IPS-18a (cell line): Measurements from ENCODE around the gene SUGT1.
"Not testable (repeated sequence)": the region's sequence is repeated elsewhere in the genome, so short reads cannot be mapped to it uniquely, and the experiment has no call there.

Experiments used
- H3K27ac ChIP-seq: one replicate; pipeline ENCODE4 v1.5.1; 2013; ENCODE audit warnings: low read length
- H3K27me3 ChIP-seq: one replicate; pipeline ENCODE4 v1.6.1; 2013; ENCODE audit warnings: mild to moderate bottlenecking, low read length; ENCODE audit not compliant: control insufficient read depth, insufficient read depth
- H3K36me3 ChIP-seq: one replicate; pipeline ENCODE4 v1.6.1; 2013; ENCODE audit warnings: low read depth, low read length; ENCODE audit not compliant: control insufficient read depth
- H3K4me1 ChIP-seq: one replicate; pipeline ENCODE4 v1.6.1; 2013; ENCODE audit warnings: low read depth, low read length; ENCODE audit not compliant: control insufficient read depth
- H3K4me3 ChIP-seq: one replicate; pipeline ENCODE4 v1.5.1; 2013; ENCODE audit warnings: low read length
- H3K9ac ChIP-seq: one replicate; pipeline ENCODE4 v1.6.1; 2013; ENCODE audit warnings: mild to moderate bottlenecking, low read length, moderate library complexity
- H3K9me3 ChIP-seq: one replicate; pipeline ENCODE4 v1.6.1; 2013; ENCODE audit warnings: low read depth, low read length; ENCODE audit not compliant: control insufficient read depth

SUGT1 gene

GRCh38 chr13:52712385-52712784 lies 59.7 kb downstream of the SUGT1 start:
- Histone ChIP-seq H3K9ac (no peak overlapping the region), H3K27ac (no peak overlapping the region), H3K9me3 (no peaks in the 10 kb centered on the region), H3K36me3 (peaks cover 24% of the 10 kb centered on the region), H3K4me1 (peaks cover 22% of the 10 kb centered on the region), H3K4me3 (no peak overlapping the region), H3K27me3 (no peaks in the 10 kb centered on the region)

GRCh38 chr13:52713894-52714293 lies 61.3 kb downstream of the SUGT1 start:
- no peak overlapping the region for H3K27ac ChIP-seq
- peaks cover 22% of the 10 kb centered on the region for H3K4me1 ChIP-seq
- peaks cover 4% of the 10 kb centered on the region for H3K9me3 ChIP-seq
- no peak overlapping the region for H3K9ac ChIP-seq
- no peak overlapping the region for H3K4me3 ChIP-seq
- no peaks in the 10 kb centered on the region for H3K27me3 ChIP-seq
- peaks cover 19% of the 10 kb centered on the region for H3K36me3 ChIP-seq

GRCh38 chr13:52720904-52721303 lies 68.3 kb downstream of the SUGT1 start:
- not testable (repeated sequence) for H3K27ac ChIP-seq, H3K4me1 ChIP-seq, H3K4me3 ChIP-seq, H3K9ac ChIP-seq, H3K27me3 ChIP-seq
- H3K36me3 ChIP-seq, result peaks cover 26% of the 10 kb centered on the region
- H3K9me3 ChIP-seq, result peaks cover 13% of the 10 kb centered on the region

- H3K4me1 ChIP-seq, H3K27me3 ChIP-seq, H3K27ac ChIP-seq, H3K4me3 ChIP-seq, H3K9ac ChIP-seq: not testable (repeated sequence)
- Histone ChIP-seq H3K36me3 (peaks cover 26% of the 10 kb centered on the region), H3K9me3 (peaks cover 13% of the 10 kb centered on the region)
Measured at GRCh38 chr13:52721356-52721755, 68.7 kb downstream of the SUGT1 start.

GRCh38 chr13:52723181-52723580 lies 70.5 kb downstream of the SUGT1 start:
- Histone ChIP-seq H3K9ac (no peak overlapping the region), H3K4me3 (no peak overlapping the region), H3K36me3 (peaks cover 26% of the 10 kb centered on the region), H3K27ac (no peak overlapping the region), H3K27me3 (no peaks in the 10 kb centered on the region), H3K9me3 (peaks cover 13% of the 10 kb centered on the region), H3K4me1 (no peaks in the 10 kb centered on the region)

- H3K36me3 ChIP-seq, result peaks cover 25% of the 10 kb centered on the region
- peaks cover 10% of the 10 kb centered on the region for H3K4me1 ChIP-seq
Measured at GRCh38 chr13:52725302-52725701, 72.7 kb downstream of the SUGT1 start.

GRCh38 chr13:52726258-52726657 lies 73.6 kb downstream of the SUGT1 start:
- Histone ChIP-seq H3K36me3 (peaks cover 30% of the 10 kb centered on the region), H3K9me3 (peaks cover 2% of the 10 kb centered on the region), H3K9ac (no peak overlapping the region), H3K27ac (no peak overlapping the region), H3K4me3 (no peak overlapping the region), H3K4me1 (peaks cover 10% of the 10 kb centered on the region), H3K27me3 (no peaks in the 10 kb centered on the region)

More at GRCh38 chr13:52725302-52725701, 72.7 kb downstream of the SUGT1 start:
- H3K9ac ChIP-seq, result no peak overlapping the region
- peaks cover 7% of the 10 kb centered on the region for H3K9me3 ChIP-seq
- H3K4me3 ChIP-seq, result no peak overlapping the region
- H3K27me3 ChIP-seq, result no peaks in the 10 kb centered on the region
- H3K27ac ChIP-seq, result no peak overlapping the region

- H3K27ac ChIP-seq, result no peak overlapping the region
- peaks cover 31% of the 10 kb centered on the region for H3K4me1 ChIP-seq
- H3K27me3 ChIP-seq, result no peaks in the 10 kb centered on the region
- no peaks in the 10 kb centered on the region for H3K9me3 ChIP-seq
- no peak overlapping the region for H3K9ac ChIP-seq
- peaks cover 37% of the 10 kb centered on the region for H3K36me3 ChIP-seq
- no peak overlapping the region for H3K4me3 ChIP-seq
Measured at GRCh38 chr13:52734075-52734623, 81.5 kb downstream of the SUGT1 start.

GRCh38 chr13:52736891-52737290 lies 84.3 kb downstream of the SUGT1 start:
- Histone ChIP-seq H3K9ac (no peak overlapping the region), H3K4me3 (peak overlapping the region; percentile 81), H3K27me3 (no peaks in the 10 kb centered on the region), H3K4me1 (peaks cover 32% of the 10 kb centered on the region), H3K27ac (peak overlapping the region; percentile 5), H3K9me3 (no peaks in the 10 kb centered on the region), H3K36me3 (peaks cover 22% of the 10 kb centered on the region)

- Histone ChIP-seq H3K4me3 (peak overlapping the region; percentile 81), H3K27ac (peak overlapping the region; percentile 5), H3K36me3 (peaks cover 17% of the 10 kb centered on the region), H3K9me3 (no peaks in the 10 kb centered on the region), H3K27me3 (no peaks in the 10 kb centered on the region), H3K4me1 (peaks cover 32% of the 10 kb centered on the region), H3K9ac (no peak overlapping the region)
Measured at GRCh38 chr13:52737451-52737850, 84.8 kb downstream of the SUGT1 start.

GRCh38 chr13:52737965-52738364 lies 85.3 kb downstream of the SUGT1 start:
- Histone ChIP-seq H3K9ac (peak overlapping the region; percentile 65), H3K9me3 (no peaks in the 10 kb centered on the region), H3K4me3 (peak overlapping the region; percentile 81), H3K27me3 (no peaks in the 10 kb centered on the region), H3K27ac (peak overlapping the region; percentile 5), H3K36me3 (peaks cover 11% of the 10 kb centered on the region), H3K4me1 (peaks cover 32% of the 10 kb centered on the region)

- H3K9ac ChIP-seq, result peak overlapping the region; percentile 65
- H3K27me3 ChIP-seq, result no peaks in the 10 kb centered on the region
- H3K4me1 ChIP-seq, result peaks cover 32% of the 10 kb centered on the region
- H3K9me3 ChIP-seq, result no peaks in the 10 kb centered on the region
- H3K27ac ChIP-seq, result peak overlapping the region; percentile 38
- peak overlapping the region; percentile 81 for H3K4me3 ChIP-seq
- H3K36me3 ChIP-seq, result peaks cover 4% of the 10 kb centered on the region
Measured at GRCh38 chr13:52738719-52739467, 86.3 kb downstream of the SUGT1 start.
